ENCODE data around the gene C2orf81. TPM values are rescaled to one million over a fixed set of nuclear protein-coding genes. Genes with fewer than 3 reads are reported as not detected.
A peak's percentile ranks its signal among the peaks of the same experiment; 100 is the strongest.

C2orf81 gene
- total RNA-seq, 1 experiment from 2014 or later, result 4.0 TPM

DNA sequence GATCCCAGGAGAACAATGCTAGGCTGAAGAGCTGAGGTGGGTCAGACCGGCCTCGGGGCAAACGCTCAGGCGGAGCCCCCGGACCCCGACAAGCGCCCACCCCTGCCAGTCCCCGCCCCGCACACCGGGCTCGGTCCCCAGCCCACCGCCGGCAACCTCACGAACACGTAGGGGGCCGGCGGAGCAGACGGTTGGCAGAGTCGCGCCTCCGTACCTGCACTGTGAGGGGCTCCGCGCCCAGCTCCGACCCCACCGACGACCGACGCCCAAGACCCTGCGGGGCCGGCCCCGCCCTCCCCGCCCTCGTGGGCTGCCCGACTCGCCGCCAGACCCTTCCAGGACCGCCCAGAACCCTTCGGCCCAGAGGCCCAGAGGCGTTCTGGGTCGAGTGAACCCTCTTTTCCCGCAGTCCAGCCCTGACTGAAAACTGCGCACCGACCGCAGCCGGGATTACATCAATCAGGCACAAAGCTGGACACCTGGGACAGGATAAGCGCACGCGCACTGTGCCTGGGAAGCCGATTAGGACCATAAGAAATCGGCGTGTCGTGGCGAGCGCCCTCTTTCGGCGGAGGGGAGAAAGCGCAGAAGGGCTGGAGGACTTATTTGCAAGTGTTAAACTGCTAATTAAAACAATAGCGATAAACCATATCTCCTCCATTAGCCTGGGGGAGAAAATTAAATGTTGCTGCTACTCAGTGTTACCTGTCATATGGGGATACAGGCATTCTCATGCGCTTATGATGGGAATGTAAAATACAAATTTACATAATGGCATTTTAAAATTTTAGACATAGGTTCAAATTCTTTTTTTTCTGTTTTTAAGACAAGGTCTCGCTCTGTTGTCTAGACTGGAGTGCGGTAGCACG lies 29.6 kb downstream of the C2orf81 start:
- H3K9me3 Mint-ChIP-seq (ENCODE audit: low read depth, unreplicated experiment), result no peaks in the 10 kb centered on the region
- peak overlapping the region; percentile 74 for H3K4me3 Mint-ChIP-seq (ENCODE audit: low read depth, unreplicated experiment)
- intact Hi-C loops (cut with micrococcal nuclease; ENCODE audit: unreplicated experiment), result loop anchor here (5.0 kb wide), 1 partner anchor 140 kb away; no protein-coding TSS in a partner anchor
- H3K27me3 Mint-ChIP-seq (ENCODE audit: unreplicated experiment), result no peaks in the 10 kb centered on the region
- peak overlapping the region; percentile 86 for H3K27ac Mint-ChIP-seq (ENCODE audit: unreplicated experiment)
- no TSS peak for BruUV-seq (replicated peaks)
- TF ChIP-seq, protein P1, sequence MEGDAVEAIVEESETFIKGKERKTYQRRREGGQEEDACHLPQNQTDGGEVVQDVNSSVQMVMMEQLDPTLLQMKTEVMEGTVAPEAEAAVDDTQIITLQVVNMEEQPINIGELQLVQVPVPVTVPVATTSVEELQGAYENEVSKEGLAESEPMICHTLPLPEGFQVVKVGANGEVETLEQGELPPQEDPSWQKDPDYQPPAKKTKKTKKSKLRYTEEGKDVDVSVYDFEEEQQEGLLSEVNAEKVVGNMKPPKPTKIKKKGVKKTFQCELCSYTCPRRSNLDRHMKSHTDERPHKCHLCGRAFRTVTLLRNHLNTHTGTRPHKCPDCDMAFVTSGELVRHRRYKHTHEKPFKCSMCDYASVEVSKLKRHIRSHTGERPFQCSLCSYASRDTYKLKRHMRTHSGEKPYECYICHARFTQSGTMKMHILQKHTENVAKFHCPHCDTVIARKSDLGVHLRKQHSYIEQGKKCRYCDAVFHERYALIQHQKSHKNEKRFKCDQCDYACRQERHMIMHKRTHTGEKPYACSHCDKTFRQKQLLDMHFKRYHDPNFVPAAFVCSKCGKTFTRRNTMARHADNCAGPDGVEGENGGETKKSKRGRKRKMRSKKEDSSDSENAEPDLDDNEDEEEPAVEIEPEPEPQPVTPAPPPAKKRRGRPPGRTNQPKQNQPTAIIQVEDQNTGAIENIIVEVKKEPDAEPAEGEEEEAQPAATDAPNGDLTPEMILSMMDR (IDR thresholded peaks at IDR 0.05; ENCODE audit: unreplicated experiment), result peak; percentile 83
- peaks cover 8% of the 10 kb centered on the region for H3K4me1 Mint-ChIP-seq (ENCODE audit: low read depth, unreplicated experiment)
- CTCF ChIA-PET, result interaction anchor here (0.6 to 2.2 kb wide), 8 partner anchors 10 to 563 kb away, joined by 3 to 13 read pairs (median 4); partner anchors contain the start of genes C2orf81, DCTN1, STAMBP and WDR54
- DNase-seq, result peak; percentile 93
- H3K36me3 Mint-ChIP-seq (ENCODE audit: insufficient read depth, unreplicated experiment), result peaks cover 15% of the 10 kb centered on the region

DNA sequence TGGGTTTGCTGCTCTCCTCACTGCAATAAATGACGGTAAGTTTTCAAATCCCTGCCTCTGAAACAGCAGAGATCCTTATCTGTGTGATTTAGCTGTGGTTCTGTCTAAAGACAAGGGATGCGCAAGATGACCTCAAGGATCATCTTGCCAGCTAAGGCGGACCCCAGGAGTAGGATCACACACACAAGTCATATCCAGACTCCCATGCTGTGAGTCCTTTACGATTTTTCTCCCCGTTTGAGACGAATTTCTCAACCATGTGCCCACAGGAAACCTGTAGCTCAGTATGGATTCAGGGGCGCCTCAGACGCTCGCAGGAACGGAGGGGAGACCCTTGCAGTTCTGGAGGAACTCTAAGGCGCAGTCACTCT lies 30.2 kb downstream of the C2orf81 start:
- CTCF ChIA-PET, result interaction anchor here (1.0 to 2.2 kb wide), 7 partner anchors 10 to 563 kb away, joined by 3 to 13 read pairs (median 4); partner anchors contain the start of genes C2orf81, DCTN1, STAMBP and WDR54
- intact Hi-C loops (cut with micrococcal nuclease; ENCODE audit: unreplicated experiment), result loop anchor here (5.0 kb wide), 1 partner anchor 139 kb away; no protein-coding TSS in a partner anchor

DNA sequence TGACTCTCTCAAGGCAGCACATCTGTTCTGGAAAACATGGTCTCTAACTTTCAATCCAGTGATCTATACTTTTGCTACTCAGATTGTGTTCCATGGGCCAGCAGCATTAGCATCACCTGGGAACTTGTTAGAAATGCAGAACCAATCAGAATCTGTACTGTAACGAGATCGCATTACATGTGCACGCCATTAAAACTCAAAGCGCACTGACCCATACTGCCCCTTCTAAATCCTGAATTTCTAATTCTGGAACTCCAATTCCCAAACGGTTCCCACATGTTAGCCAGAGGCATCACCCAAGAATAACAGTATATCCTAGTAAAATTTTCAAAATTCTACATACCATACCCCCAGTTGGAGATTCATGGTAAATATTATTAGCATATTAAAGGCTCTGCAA lies 30.8 kb downstream of the C2orf81 start:
- CTCF ChIA-PET, result interaction anchor here (1.0 to 2.2 kb wide), 5 partner anchors 11 to 562 kb away, joined by 3 to 13 read pairs (median 6); partner anchors contain the start of genes DCTN1 and STAMBP
- H3K4me3 Mint-ChIP-seq (ENCODE audit: low read depth, unreplicated experiment), result peak overlapping the region; percentile 74

More for the DNA sequence above, 30.2 kb downstream of the C2orf81 start:
- Mint-ChIP-seq H3K4me3 (ENCODE audit: low read depth, unreplicated experiment) (peak overlapping the region; percentile 74), H3K27me3 (ENCODE audit: unreplicated experiment) (no peaks in the 10 kb centered on the region), H3K4me1 (ENCODE audit: low read depth, unreplicated experiment) (peaks cover 8% of the 10 kb centered on the region), H3K9me3 (ENCODE audit: low read depth, unreplicated experiment) (no peaks in the 10 kb centered on the region), H3K27ac (ENCODE audit: unreplicated experiment) (peak overlapping the region; percentile 86), H3K36me3 (ENCODE audit: insufficient read depth, unreplicated experiment) (peaks cover 15% of the 10 kb centered on the region)
- BruUV-seq (replicated peaks), result TSS peak; percentile 51
- TF ChIP-seq, protein P1 (IDR thresholded peaks at IDR 0.05; ENCODE audit: unreplicated experiment), result no peak
- no peak for DNase-seq

DNA sequence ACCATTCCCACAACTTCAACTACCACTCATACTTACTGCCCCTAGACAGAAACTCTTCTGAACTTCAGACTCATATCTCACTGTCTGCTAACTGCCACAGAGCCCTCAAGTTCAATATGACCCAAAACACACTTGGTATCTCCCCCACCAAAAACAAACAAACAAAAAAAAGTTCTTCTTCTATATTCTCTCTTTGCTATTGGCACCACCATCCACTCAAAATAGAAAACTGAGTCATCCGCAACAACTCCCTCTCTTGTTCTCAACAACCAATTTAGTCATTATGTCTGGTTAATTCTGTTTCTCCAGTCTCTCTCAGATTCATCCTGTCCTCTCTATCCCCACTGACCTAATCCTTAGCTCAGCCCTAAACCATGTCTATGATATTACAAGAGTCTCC lies 34.1 kb downstream of the C2orf81 start:
- peaks cover 8% of the 10 kb centered on the region for H3K4me1 Mint-ChIP-seq (ENCODE audit: low read depth, unreplicated experiment)
- H3K27me3 Mint-ChIP-seq (ENCODE audit: unreplicated experiment), result no peaks in the 10 kb centered on the region
- H3K4me3 Mint-ChIP-seq (ENCODE audit: low read depth, unreplicated experiment), result no peak overlapping the region
- CTCF ChIA-PET, result no interaction called here
- DNase-seq, result no peak
- BruUV-seq (replicated peaks), result no TSS peak
- H3K9me3 Mint-ChIP-seq (ENCODE audit: low read depth, unreplicated experiment), result no peaks in the 10 kb centered on the region
- H3K36me3 Mint-ChIP-seq (ENCODE audit: insufficient read depth, unreplicated experiment), result peaks cover 11% of the 10 kb centered on the region
- TF ChIP-seq, protein P1 (IDR thresholded peaks at IDR 0.05; ENCODE audit: unreplicated experiment), result no peak
- intact Hi-C loops (cut with micrococcal nuclease; ENCODE audit: unreplicated experiment), result no loop called here
- no peak overlapping the region for H3K27ac Mint-ChIP-seq (ENCODE audit: unreplicated experiment)

More for the DNA sequence above, 30.8 kb downstream of the C2orf81 start:
- TF ChIP-seq, protein P1 (IDR thresholded peaks at IDR 0.05; ENCODE audit: unreplicated experiment), result no peak
- DNase-seq, result no peak
- Mint-ChIP-seq H3K27ac (ENCODE audit: unreplicated experiment) (no peak overlapping the region), H3K27me3 (ENCODE audit: unreplicated experiment) (no peaks in the 10 kb centered on the region), H3K4me1 (ENCODE audit: low read depth, unreplicated experiment) (peaks cover 8% of the 10 kb centered on the region), H3K9me3 (ENCODE audit: low read depth, unreplicated experiment) (no peaks in the 10 kb centered on the region), H3K36me3 (ENCODE audit: insufficient read depth, unreplicated experiment) (peaks cover 15% of the 10 kb centered on the region)
- intact Hi-C loops (cut with micrococcal nuclease; ENCODE audit: unreplicated experiment), result loop anchor here (5.0 kb wide), 1 partner anchor 138 kb away; no protein-coding TSS in a partner anchor
- BruUV-seq (replicated peaks), result no TSS peak
